OCI-LY1 (cell line): ENCODE data around the gene PTPRCAP.

Source experiments
- EZH2 ChIP-seq: fragments of 200-600 bp; sonication (generic), shearing (Covaris generic); IDR thresholded peaks from 2 replicates; pipeline ENCODE4 v1.8.0; 2017; ENCODE audit warnings: borderline replicate concordance, mixed run types, mild to moderate bottlenecking, antibody characterized with exemption, low read length, moderate library complexity, mixed read lengths
- TF ChIP-seq, protein P1 (sequence below): fragments of 200-600 bp; sonication (generic), shearing (Covaris generic); IDR thresholded peaks from 2 replicates; pipeline ENCODE4 v1.5.1; 2017; ENCODE audit warnings: mild to moderate bottlenecking, antibody characterized with exemption, low read length, moderate library complexity, mixed read lengths

DNA sequence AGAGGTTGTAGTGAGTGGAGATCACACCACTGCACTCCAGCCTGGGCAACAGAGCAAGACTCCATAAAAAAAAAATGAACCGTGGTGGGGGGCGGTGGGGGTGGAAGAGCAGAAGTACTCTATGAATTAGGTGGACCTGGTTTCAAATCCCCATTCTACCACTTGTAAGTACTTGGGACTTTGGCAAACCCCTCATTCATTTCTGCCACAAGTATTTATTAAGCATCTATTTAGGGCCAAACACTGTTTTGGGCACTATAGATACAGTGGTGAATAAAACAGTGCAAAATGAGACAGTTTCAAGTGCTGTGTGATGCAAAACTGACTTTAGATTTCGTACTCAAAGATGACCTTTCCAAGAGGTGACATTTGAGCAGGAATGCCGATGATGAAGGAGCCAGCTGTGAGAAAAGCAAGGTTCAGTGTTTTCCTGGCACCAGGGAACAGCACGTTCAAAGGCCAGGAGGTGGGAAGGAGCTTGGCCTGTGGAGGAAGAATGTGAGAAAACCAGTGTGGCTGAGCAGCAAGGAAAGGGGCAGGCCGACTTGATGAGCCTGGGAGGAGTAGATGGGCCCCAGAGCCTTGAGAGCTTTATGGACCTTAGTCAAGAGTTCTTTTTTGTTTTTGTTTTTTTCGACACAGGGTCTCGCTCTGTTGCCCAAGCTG, 33.0 kb upstream of the PTPRCAP start:
- TF ChIP-seq, protein P1, sequence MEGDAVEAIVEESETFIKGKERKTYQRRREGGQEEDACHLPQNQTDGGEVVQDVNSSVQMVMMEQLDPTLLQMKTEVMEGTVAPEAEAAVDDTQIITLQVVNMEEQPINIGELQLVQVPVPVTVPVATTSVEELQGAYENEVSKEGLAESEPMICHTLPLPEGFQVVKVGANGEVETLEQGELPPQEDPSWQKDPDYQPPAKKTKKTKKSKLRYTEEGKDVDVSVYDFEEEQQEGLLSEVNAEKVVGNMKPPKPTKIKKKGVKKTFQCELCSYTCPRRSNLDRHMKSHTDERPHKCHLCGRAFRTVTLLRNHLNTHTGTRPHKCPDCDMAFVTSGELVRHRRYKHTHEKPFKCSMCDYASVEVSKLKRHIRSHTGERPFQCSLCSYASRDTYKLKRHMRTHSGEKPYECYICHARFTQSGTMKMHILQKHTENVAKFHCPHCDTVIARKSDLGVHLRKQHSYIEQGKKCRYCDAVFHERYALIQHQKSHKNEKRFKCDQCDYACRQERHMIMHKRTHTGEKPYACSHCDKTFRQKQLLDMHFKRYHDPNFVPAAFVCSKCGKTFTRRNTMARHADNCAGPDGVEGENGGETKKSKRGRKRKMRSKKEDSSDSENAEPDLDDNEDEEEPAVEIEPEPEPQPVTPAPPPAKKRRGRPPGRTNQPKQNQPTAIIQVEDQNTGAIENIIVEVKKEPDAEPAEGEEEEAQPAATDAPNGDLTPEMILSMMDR: no peak
- TF ChIP-seq EZH2: no peak
